PC-9 (cell line): ENCODE measurements around the gene EPHX1. TPM values are rescaled to one million over a fixed set of nuclear protein-coding genes. Genes with fewer than 3 reads are reported as not detected.

Experiments
- BruUV-seq: library from RNA; stranded (reverse); fragments of 400-500 nt; replicated peaks from 2 replicates; lab custom pipeline; 2021; lab: Mats Ljungman, UMichigan
- CTCF ChIA-PET: fragments of 300-600 bp; sonication (Branson Sonifier 250); formaldehyde crosslinking; loops from one replicate; lab custom pipeline; 2022; ENCODE audit warnings: antibody characterized with exemption; lab: Charles Lee
- POLR2A ChIA-PET: fragments of 300-600 bp; sonication (Branson Sonifier 250); formaldehyde crosslinking; loops from one replicate; lab custom pipeline; 2022; ENCODE audit warnings: antibody characterized with exemption; ENCODE audit not compliant: unreplicated experiment; lab: Charles Lee
- DNase-seq, 2 experiments: peaks; one replicate each; pipeline versions ENCODE4 v3.0.0 to v3.0.0-alpha.2; 2015 to 2022; ENCODE audit warnings: mixed read lengths in 1 of 2
- H2AFZ ChIP-seq: fragments of 200-600 bp; sonication (generic); 2 replicates; pipeline ENCODE4 v1.8.1; 2017; ENCODE audit warnings: antibody characterized with exemption
- H3F3A ChIP-seq: fragments of 200-600 bp; sonication (generic); 2 replicates; pipeline ENCODE4 v1.8.1; 2017; ENCODE audit warnings: antibody characterized with exemption, mild to moderate bottlenecking, low read depth; ENCODE audit not compliant: insufficient read depth
- H3K27ac ChIP-seq: fragments of 200-600 bp; sonication (generic); 2 replicates; pipeline ENCODE4 v1.6.1; 2016; ENCODE audit warnings: mixed run types
- H3K27me3 ChIP-seq: fragments of 200-600 bp; sonication (generic); 2 replicates; pipeline ENCODE4 v1.6.1; 2016; ENCODE audit warnings: low read depth, mixed run types; ENCODE audit not compliant: insufficient read depth
- H3K36me3 ChIP-seq: fragments of 200-600 bp; sonication (generic); 2 replicates; pipeline ENCODE4 v1.6.1; 2016; ENCODE audit warnings: low read depth, mixed run types
- H3K4me1 ChIP-seq: fragments of 200-600 bp; sonication (generic); replicated peaks from 2 replicates; pipeline ENCODE4 v1.6.1; 2016; ENCODE audit warnings: mixed run types; ENCODE audit not compliant: insufficient read depth
- H3K4me2 ChIP-seq: fragments of 200-600 bp; sonication (generic); 2 replicates; pipeline ENCODE4 v1.6.1; 2017; ENCODE audit warnings: mixed run types
- H3K4me3 ChIP-seq: fragments of 200-600 bp; sonication (generic); 2 replicates; pipeline ENCODE4 v1.6.1; 2016; ENCODE audit warnings: mixed run types
- H3K79me2 ChIP-seq: fragments of 200-600 bp; sonication (generic); 2 replicates; pipeline ENCODE4 v1.6.1; 2017; ENCODE audit warnings: low read depth, mixed run types
- H3K9me2 ChIP-seq: fragments of 200-600 bp; sonication (generic); 2 replicates; pipeline ENCODE4 v1.8.1; 2017; ENCODE audit warnings: mild to moderate bottlenecking; ENCODE audit not compliant: insufficient read depth
- H3K9me3 ChIP-seq: fragments of 200-600 bp; sonication (generic); 2 replicates; pipeline ENCODE4 v1.8.1; 2016; ENCODE audit warnings: low read depth; ENCODE audit not compliant: insufficient read depth
- H4K20me1 ChIP-seq: fragments of 200-600 bp; sonication (generic); 2 replicates; pipeline ENCODE4 v1.8.1; 2017; ENCODE audit not compliant: insufficient read depth
- CTCF ChIP-seq: fragments of 200-600 bp; sonication (generic); conservative IDR thresholded peaks from 2 replicates; pipeline ENCODE4 v1.6.1; 2017; ENCODE audit warnings: mixed run types, antibody characterized with exemption, mild to moderate bottlenecking, moderate library complexity
- EZH2 ChIP-seq: fragments of 200-600 bp; sonication (generic); IDR thresholded peaks from 2 replicates; pipeline ENCODE4 v1.8.0; 2017; ENCODE audit warnings: antibody characterized with exemption, low read depth
- intact Hi-C: fragments of 100-400 bp; cut with micrococcal nuclease; formaldehyde crosslinking; loops from one replicate; pipeline ENCODE4 v1.10.0; 2022; ENCODE audit not compliant: unreplicated experiment
- total RNA-seq: library from RNA; stranded (reverse); gene quantifications from 2 replicates; pipeline ENCODE4 v1.2.3, GENCODE V29; 2021

The EPHX1 gene
- total RNA-seq, 1 experiment from 2014 or later, result 313 TPM

DNA sequence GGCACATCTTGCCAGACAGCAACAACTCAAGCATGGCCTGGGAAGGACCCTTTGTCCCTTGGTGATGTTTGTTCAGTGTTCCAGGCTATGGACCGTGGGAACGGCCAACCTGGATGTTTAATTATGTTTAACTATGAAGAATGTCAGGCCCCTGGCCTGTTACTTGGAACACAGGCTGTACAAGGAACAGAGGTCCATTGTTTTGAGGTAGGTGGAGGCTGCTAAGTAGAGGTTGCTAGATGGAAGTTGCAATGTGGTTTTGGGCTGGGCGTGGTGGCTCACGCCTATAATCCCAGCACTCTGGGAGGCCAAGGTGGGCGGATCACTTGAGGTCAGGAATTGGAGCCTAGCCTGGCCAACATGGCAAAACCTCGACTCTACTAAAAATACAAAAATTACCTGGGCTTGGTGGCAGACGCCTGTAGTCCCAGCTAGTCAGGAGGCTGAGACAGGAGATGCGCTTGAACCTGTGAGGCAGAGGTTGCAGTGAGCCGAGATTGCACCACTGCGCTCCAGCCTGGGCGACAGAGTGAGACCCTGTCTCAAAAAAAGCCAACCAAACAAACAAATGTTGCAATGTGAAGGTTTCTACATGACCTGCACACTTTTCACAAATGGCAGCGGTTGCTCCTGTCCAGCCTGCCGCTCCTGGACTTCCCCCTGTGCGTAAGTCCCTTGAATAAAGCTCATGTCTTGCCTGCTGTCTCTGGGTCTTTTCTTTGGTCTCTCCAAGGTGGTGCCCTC, 81.5 kb downstream of the EPHX1 start:
- Histone ChIP-seq H3K79me2 (no peaks in the 10 kb centered on the region), H3K4me2 (no peak overlapping the region), H2AFZ (no peak overlapping the region), H3K27me3 (no peaks in the 10 kb centered on the region), H3K4me3 (no peak overlapping the region), H4K20me1 (no peaks in the 10 kb centered on the region), H3K9me2 (no peaks in the 10 kb centered on the region), H3K4me1 (peaks cover 8% of the 10 kb centered on the region), H3K27ac (no peak overlapping the region), H3F3A (peaks cover 17% of the 10 kb centered on the region; the same call in 1 of the 2 replicates), H3K9me3 (no peaks in the 10 kb centered on the region), H3K36me3 (no peaks in the 10 kb centered on the region)
- DNase-seq, result no peak
- TF ChIP-seq EZH2, result no peak
- no peak for TF ChIP-seq CTCF
- BruUV-seq, result no TSS peak
- ChIA-PET POLR2A (interaction anchor here (0.7 kb wide), 1 partner anchor 54 kb away, joined by 3 read pairs; no protein-coding TSS in a partner anchor), CTCF (no interaction called here)
- intact Hi-C loops, result no loop called here

GRCh38 chr1:225892307-225892706, 82.4 kb downstream of the EPHX1 start:
- no peak overlapping the region for H2AFZ ChIP-seq
- POLR2A ChIA-PET, result interaction anchor here (0.7 kb wide), 2 partner anchors 10 to 55 kb away, joined by 3 read pairs; no protein-coding TSS in a partner anchor
- H4K20me1 ChIP-seq, result no peaks in the 10 kb centered on the region
- peaks cover 15% of the 10 kb centered on the region; the same call in 1 of the 2 replicates for H3F3A ChIP-seq
- H3K4me1 ChIP-seq, result peaks cover 10% of the 10 kb centered on the region
- intact Hi-C loops, result no loop called here
- TF ChIP-seq EZH2 (no peak), CTCF (no peak)
- no peaks in the 10 kb centered on the region for H3K79me2 ChIP-seq
- no TSS peak for BruUV-seq
- no peaks in the 10 kb centered on the region for H3K9me3 ChIP-seq
- H3K4me3 ChIP-seq, result no peak overlapping the region
- H3K36me3 ChIP-seq, result no peaks in the 10 kb centered on the region
- H3K27me3 ChIP-seq, result no peaks in the 10 kb centered on the region
- no peak overlapping the region for H3K27ac ChIP-seq
- H3K9me2 ChIP-seq, result no peaks in the 10 kb centered on the region
- DNase-seq, result no peak
- no peak overlapping the region for H3K4me2 ChIP-seq
- CTCF ChIA-PET, result no interaction called here

Other genes with a start within 250 kb of the EPHX1 start
- 118 and 167 TPM in 2 replicates for gene ENAH, start 157.0 kb upstream of the EPHX1 start, total RNA-seq
- 291 and 406 TPM in 2 replicates for gene SRP9, start 32.3 kb upstream of the EPHX1 start, total RNA-seq
- 115 and 126 TPM in 2 replicates for gene TMEM63A, start 72.3 kb downstream of the EPHX1 start, total RNA-seq
- not detected in 2 replicates for gene LEFTY1, start 79.0 kb downstream of the EPHX1 start, total RNA-seq
- 100 and 112 TPM in 2 replicates for gene PYCR2, start 114.1 kb downstream of the EPHX1 start, total RNA-seq
- gene LEFTY2, start 131.1 kb downstream of the EPHX1 start, total RNA-seq, result not detected in 2 replicates
- 16.0 and 17.3 TPM in 2 replicates for gene SDE2, start 189.2 kb downstream of the EPHX1 start, total RNA-seq